C4-2B (cell line): ENCODE measurements around the gene CUEDC1.

ENCODE experiments used
- H3K27ac ChIP-seq: fragments of 450-650 bp; 2 replicates; pipeline ENCODE4 v1.5.1; 2017
- ZFX ChIP-seq: fragments of 450-650 bp; IDR thresholded peaks from 2 replicates; pipeline ENCODE4 v1.6.1; 2017
- TF ChIP-seq, protein P1 (sequence below): fragments of 450-650 bp; conservative IDR thresholded peaks from 2 replicates; pipeline ENCODE4 v1.5.1; 2017; ENCODE audit warnings: mild to moderate bottlenecking

The CUEDC1 gene

DNA sequence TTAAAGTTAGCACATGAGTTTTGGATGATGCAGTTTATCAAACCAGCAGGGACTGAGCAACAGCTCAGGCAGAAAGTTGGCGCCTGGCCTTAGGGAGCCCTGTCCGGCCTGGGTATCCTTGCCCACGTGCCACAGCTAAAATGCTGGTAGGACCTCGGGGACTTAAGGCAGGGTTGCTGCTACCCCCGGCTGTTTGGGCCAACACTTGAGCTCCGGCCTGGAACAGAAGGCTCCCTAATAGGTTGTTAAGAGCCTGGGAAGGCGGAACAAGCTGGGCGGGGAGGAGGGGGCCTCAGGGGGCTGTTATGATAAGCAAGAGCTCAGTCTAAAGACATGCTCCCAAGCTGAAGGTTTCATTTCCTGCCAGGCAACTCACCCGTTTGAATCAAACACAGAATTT, 39.7 kb downstream of the CUEDC1 start:
- TF ChIP-seq, protein P1, sequence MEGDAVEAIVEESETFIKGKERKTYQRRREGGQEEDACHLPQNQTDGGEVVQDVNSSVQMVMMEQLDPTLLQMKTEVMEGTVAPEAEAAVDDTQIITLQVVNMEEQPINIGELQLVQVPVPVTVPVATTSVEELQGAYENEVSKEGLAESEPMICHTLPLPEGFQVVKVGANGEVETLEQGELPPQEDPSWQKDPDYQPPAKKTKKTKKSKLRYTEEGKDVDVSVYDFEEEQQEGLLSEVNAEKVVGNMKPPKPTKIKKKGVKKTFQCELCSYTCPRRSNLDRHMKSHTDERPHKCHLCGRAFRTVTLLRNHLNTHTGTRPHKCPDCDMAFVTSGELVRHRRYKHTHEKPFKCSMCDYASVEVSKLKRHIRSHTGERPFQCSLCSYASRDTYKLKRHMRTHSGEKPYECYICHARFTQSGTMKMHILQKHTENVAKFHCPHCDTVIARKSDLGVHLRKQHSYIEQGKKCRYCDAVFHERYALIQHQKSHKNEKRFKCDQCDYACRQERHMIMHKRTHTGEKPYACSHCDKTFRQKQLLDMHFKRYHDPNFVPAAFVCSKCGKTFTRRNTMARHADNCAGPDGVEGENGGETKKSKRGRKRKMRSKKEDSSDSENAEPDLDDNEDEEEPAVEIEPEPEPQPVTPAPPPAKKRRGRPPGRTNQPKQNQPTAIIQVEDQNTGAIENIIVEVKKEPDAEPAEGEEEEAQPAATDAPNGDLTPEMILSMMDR, result no peak
- no peak for TF ChIP-seq ZFX
- H3K27ac ChIP-seq, result no peak overlapping the region

DNA sequence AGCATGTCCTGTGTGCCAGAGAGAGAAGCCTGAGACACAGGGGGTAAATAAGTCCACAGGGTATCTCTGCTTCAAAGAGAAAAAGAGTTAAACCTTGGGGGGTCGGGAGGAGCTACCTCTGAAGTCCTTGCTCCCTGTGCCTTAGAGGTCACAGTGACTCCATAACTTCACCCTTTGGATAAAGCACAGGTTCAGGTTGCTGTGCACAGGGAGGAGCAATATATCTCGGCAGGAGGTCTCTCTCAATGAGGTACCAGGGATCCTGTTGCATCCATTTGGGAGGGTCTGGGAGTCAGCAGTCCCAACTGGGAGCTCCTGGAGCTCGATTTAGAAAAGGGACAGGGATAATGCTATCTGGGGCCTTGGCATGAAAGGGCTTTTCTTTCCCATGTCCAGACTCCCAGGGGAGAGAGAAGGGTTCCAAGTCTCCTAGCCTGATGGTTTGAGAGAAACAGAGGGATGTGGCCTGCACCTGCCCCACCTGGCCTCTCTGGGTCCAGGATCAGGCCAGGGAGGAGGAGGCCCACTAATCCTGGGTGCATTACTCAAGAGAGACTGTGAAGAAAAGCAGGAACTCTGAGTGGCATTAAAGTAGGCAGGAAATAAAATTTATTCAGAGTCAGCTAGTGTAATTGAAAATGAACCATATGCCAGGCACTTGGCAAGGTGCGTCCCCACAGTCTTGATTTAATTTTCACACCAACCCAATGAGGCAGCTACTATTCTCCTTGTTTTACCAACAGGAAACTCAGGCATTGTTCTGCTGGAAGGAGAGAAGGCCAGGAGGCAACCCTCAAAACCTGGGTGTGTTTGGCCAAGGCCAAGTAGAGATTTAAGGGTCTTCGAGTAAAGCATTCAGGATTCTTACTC, 40.7 kb downstream of the CUEDC1 start:
- no peak overlapping the region for H3K27ac ChIP-seq
- TF ChIP-seq, protein P1, result no peak
- no peak for TF ChIP-seq ZFX

DNA sequence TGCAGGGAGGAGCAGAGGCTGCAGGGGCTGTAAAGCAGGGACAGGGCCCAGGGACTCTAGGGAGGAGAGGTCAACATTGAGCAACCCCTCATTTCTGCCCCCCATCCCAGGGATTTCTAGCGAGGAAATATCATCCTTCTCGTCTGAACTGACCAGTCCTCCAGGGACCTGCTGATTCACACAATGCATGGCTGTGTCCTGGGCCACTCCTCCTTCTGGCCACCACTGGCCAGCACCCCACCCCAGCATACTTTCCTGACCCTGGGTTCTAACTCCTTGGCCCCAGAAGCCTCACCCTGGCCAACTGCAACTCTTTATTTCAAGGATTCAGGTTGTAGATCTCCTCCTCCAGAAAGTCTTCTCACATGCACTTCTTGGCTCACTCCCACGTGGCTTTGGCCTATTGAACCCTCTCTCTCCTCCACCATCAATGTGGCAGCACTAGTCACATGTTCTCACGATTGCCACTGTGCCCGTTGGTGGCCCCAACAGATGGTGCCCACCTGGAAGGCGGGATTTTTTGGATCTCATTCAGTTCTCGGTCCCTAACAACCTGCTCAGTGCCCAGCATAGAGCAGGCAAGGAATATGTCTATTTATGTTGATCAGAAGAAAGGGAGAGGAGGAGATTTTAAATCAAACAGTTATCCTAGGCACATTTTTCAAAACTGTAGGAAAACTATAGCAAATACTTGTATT, 41.5 kb downstream of the CUEDC1 start:
- no peak for TF ChIP-seq ZFX
- TF ChIP-seq, protein P1, result no peak
- no peak overlapping the region for H3K27ac ChIP-seq

DNA sequence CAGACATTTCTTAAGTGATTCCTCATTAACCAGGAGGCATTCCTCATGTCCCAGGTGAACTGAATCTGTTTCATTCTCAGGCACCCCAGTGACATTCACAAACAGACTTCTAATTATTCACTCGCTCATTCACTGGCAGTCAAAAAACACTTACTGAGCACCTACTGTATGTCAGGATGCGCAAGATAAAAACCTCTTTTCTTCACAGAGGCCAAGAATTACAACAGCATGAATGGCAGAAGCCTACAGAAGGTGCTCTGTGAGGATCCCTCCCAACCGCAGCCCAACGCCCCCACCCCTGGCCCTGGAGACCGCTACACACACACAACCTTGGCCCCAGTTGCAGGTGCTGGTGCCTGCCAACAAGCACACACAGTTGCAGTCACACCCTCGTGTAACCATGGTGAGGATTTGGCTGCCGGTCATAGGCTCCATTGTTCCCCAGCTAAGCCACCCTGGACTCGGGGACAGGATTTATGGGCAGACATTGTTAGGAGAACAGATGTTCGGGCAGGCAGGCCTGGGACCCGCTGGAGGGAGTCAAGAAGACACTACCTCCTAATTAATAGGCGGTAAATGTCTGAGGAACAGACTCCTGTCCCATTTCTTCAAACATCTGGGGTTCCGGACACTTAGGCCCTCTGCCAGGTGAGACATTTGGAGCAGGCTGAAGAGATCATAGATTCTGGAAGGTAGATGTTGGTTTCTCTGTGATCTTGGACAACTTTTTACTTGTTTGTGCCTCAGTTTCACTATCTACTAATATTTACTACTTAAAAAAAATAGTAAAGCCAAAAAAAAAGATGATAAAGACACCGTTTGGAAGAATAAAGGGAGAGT, 43.2 kb downstream of the CUEDC1 start:
- no peak overlapping the region for H3K27ac ChIP-seq
- TF ChIP-seq ZFX, result no peak
- TF ChIP-seq, protein P1, result no peak

DNA sequence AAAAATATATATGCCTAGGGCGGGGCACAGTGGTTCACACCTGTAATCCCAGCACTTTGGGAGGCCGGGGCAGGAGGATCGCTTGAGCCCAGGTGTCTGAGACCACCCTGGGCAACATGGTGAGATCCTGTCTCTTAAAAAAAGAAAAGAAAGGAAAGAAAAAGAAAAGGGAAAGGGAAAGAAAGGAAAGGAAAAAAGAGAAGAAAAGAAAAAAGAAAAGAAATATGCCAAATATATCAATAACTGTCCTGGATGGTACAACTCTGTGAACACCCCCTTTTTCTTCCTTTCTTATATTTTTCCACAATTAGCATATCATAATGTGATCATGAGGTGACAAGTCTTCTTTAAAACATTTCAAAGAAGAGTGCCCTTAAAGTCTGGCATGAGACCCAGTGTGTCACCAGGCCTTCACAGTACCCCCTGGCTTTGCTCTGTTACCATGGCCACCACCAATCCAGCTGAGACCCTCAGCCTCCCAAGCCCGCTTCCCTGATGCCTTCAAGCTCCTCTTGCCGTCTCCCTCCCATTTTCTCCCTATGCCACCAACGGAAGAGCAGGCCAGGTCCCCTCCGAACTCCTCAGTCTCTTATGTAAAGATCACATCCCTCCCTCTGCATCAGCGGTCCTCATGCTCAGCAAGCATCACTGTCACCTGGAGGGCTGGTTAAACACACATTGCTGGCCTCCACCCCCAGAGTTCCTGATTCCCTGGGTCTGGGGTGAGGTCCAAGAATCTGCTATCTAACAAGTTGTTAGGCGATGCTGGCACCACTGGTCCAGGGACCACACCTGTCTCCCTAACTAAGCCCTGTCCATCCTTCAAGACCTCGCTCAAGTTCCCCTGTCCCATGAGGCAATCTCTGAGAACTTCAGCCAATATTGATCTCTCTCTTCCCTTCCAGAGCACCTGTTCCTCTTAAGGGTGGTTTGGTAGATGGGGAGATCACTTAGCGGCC, 44.5 kb downstream of the CUEDC1 start:
- no peak overlapping the region for H3K27ac ChIP-seq
- TF ChIP-seq ZFX, result no peak
- TF ChIP-seq, protein P1, result no peak

DNA sequence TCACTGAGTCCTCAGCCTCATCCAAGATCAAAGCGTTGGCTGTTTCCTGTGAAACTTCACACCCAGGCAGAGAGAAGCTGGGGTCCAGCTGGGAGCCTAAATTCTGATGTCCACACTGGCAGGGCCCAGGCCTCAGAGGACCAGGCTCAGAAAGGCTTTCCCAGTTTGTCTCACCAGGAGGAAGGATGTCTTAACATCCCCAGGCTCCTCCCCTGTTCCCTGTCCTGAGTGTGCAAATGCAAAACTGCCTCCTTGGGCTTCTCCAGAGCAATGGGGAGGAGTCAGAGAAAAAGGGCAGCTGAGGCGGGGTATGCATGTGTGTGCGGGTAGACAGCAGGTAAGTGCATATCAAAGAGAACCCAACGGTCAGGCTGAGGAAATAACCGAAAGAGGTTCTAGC, 45.7 kb downstream of the CUEDC1 start:
- H3K27ac ChIP-seq, result no peak overlapping the region
- TF ChIP-seq, protein P1, result no peak
- TF ChIP-seq ZFX, result no peak
